Thoracic aorta (tissue), 2 donors: ENCODE data around the gene MPDU1. TPM values are rescaled to one million over a fixed set of nuclear protein-coding genes. Genes with fewer than 3 reads are reported as not detected.

Experiments used
- ATAC-seq: fragments of 150-250 bp; one replicate; pipeline ENCODE4 v1.8.0; 2017; ENCODE audit warnings: low read depth; ENCODE audit not compliant: insufficient number of reproducible peaks, low FRiP score
- DNase-seq: peaks from one replicate; pipeline ENCODE4 v3.0.0-alpha.2; 2020; ENCODE audit warnings: low spot score
- H3K27ac ChIP-seq, 2 donors: fragments of 200-600 bp; sonication (generic); 1 replicate in 1 of 2; 2 replicates in 1 of 2; pipeline ENCODE4 v1.5.1; 2016; ENCODE audit warnings: mild to moderate bottlenecking in 2 of 2, moderate library complexity in 2 of 2
- H3K27me3 ChIP-seq: fragments of 200-600 bp; sonication (generic); replicated peaks from 2 replicates; pipeline ENCODE4 v1.6.0; 2016; ENCODE audit warnings: mild to moderate bottlenecking; ENCODE audit not compliant: insufficient read depth
- H3K36me3 ChIP-seq: fragments of 200-600 bp; sonication (generic); one replicate; pipeline ENCODE4 v1.5.1; 2016
- H3K4me1 ChIP-seq, 2 donors: fragments of 200-600 bp; sonication (generic); 1 replicate in 1 of 2; 2 replicates in 1 of 2; pipeline versions ENCODE4 v1.5.1 to v1.6.0; 2016; ENCODE audit warnings: low read depth in 2 of 2, mild to moderate bottlenecking in 1 of 2; ENCODE audit not compliant: control insufficient read depth in 1 of 2
- H3K4me3 ChIP-seq: fragments of 200-600 bp; sonication (generic); 2 replicates; pipeline ENCODE4 v1.5.1; 2016; ENCODE audit warnings: mild to moderate bottlenecking
- H3K9me3 ChIP-seq: fragments of 200-600 bp; sonication (generic); 2 replicates; pipeline ENCODE4 v1.5.1; 2016
- CTCF ChIP-seq: fragments of 200-600 bp; sonication (generic); IDR thresholded peaks from one replicate; pipeline ENCODE4 v1.5.1; 2019; ENCODE audit warnings: antibody characterized with exemption
- total RNA-seq, 2 donors: library from RNA; depleted of rRNA; stranded (reverse); fragments of >200 nt; gene quantifications; one replicate each; pipeline versions ENCODE4 v1.1.0 to v1.2.3, GENCODE V29; 2016

MPDU1 gene
- total RNA-seq, 2 donors from 2014 or later: 31.1 to 38.9 TPM

DNA sequence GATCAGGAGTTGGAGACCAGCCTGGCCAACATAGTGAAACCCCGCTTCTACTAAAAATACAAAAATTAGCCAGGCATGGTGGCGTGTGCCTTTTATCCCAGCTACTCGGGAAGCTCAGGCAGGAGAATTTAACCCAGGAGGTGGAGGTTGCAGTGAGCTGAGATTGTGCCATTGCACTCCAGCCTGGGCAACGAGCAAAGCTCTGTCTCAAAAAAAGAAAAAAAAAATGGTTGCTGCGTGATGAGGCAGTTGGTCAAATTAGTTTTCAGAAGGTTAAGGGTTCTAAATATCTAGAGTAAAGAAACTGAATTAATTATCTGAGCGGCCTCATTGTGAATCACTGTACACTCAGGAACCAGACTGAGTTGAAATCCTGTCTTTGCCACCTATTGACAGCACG is 7.7 kb upstream of the MPDU1 start:
- peaks cover 51% of the 10 kb centered on the region for H3K36me3 ChIP-seq
- DNase-seq (no peak), ATAC-seq (no peak)
- no peak for TF ChIP-seq CTCF
- H3K4me1 ChIP-seq: peaks cover 35 to 48% of the 10 kb centered on the region in 2 donors
- H3K9me3 ChIP-seq: no peaks in the 10 kb centered on the region
- peak overlapping the region in 1 of 2 donors; percentile 19 for H3K27ac ChIP-seq
- H3K4me3 ChIP-seq: no peak overlapping the region
- no peaks in the 10 kb centered on the region for H3K27me3 ChIP-seq

DNA sequence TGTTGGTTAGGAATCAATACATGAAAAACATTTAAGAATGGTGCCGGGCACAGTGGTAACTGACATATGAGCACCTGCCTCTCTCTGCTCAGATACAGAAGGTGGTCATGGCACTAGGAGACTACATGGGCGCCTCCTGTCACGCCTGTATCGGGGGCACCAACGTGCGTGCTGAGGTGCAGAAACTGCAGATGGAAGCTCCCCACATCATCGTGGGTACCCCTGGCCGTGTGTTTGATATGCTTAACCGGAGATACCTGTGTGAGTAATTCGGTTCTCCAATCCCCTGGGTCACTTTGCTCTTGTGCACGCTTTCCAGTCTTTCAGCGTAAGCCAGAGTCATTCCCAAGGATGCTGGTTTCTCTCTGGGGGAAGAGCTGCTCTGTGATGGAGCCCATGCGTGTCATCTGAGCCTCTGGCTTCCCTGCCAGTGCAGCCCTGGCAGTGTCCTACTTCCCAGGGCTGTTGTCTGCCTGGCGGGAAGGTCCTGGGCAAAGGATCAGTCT is 7.2 kb upstream of the MPDU1 start:
- Histone ChIP-seq H3K27ac (no peak overlapping the region), H3K4me3 (no peak overlapping the region), H3K9me3 (no peaks in the 10 kb centered on the region), H3K27me3 (no peaks in the 10 kb centered on the region), H3K4me1 (peaks cover 41 to 52% of the 10 kb centered on the region in 2 donors), H3K36me3 (peaks cover 49% of the 10 kb centered on the region)
- DNase-seq (no peak), ATAC-seq (no peak)
- no peak for TF ChIP-seq CTCF

GRCh38 chr17:7577327-7578199 is 6.1 kb upstream of the MPDU1 start:
- Histone ChIP-seq H3K36me3 (peaks cover 49% of the 10 kb centered on the region), H3K4me1 (peaks cover 50 to 61% of the 10 kb centered on the region in 2 donors), H3K27me3 (no peaks in the 10 kb centered on the region), H3K9me3 (no peaks in the 10 kb centered on the region), H3K27ac (no peak overlapping the region), H3K4me3 (no peak overlapping the region)
- ATAC-seq: no peak
- DNase-seq: no peak
- TF ChIP-seq CTCF: no peak

- Histone ChIP-seq H3K36me3 (peaks cover 45% of the 10 kb centered on the region), H3K27me3 (no peaks in the 10 kb centered on the region), H3K27ac (peak within 1 kb of the TSS; percentile 75 to 88), H3K9me3 (no peaks in the 10 kb centered on the region), H3K4me3 (peak within 1 kb of the TSS; percentile 69), H3K4me1 (peaks cover 54 to 66% of the 10 kb centered on the region in 2 donors)
- no peak for TF ChIP-seq CTCF
- peak; percentile 77 for DNase-seq
- ATAC-seq: peak; percentile 68
Observed at GRCh38 chr17:7579001-7579833, 4.4 kb upstream of the MPDU1 start, which contains the start of gene CD68. Gene CD68 (plus strand): TSS chr17:7579638. CDS start chr17:7579678, 40 bp downstream.
